Measurements from ENCODE around the gene POLR1E.

The POLR1E gene

GRCh38 chr9:37551888-37552287, 66.1 kb downstream of the POLR1E start:
- H3K27ac ChIP-seq (replicated peaks), result no peak overlapping the region
- no peak overlapping the region for H3K4me3 ChIP-seq (replicated peaks; ENCODE audit: insufficient read depth, low read length)
- no peak for DNase-seq (ENCODE audit: low read depth in 1 of 2, low spot score in 1 of 2)
- no peaks in the 10 kb centered on the region for H3K27me3 ChIP-seq (ENCODE audit: insufficient read depth, poor library complexity, severe bottlenecking)
- TF ChIP-seq POLR2AphosphoS5 (IDR thresholded peaks at IDR 0.05; ENCODE audit: low read depth) (no peak), REST (IDR thresholded peaks at IDR 0.05; ENCODE audit: insufficient replicate concordance, low read depth) (no peak), GABPA (IDR thresholded peaks at IDR 0.05; ENCODE audit: low read depth) (no peak), SPI1 (IDR thresholded peaks at IDR 0.05; ENCODE audit: borderline replicate concordance, low read depth) (no peak)
- TF ChIP-seq, protein P1, sequence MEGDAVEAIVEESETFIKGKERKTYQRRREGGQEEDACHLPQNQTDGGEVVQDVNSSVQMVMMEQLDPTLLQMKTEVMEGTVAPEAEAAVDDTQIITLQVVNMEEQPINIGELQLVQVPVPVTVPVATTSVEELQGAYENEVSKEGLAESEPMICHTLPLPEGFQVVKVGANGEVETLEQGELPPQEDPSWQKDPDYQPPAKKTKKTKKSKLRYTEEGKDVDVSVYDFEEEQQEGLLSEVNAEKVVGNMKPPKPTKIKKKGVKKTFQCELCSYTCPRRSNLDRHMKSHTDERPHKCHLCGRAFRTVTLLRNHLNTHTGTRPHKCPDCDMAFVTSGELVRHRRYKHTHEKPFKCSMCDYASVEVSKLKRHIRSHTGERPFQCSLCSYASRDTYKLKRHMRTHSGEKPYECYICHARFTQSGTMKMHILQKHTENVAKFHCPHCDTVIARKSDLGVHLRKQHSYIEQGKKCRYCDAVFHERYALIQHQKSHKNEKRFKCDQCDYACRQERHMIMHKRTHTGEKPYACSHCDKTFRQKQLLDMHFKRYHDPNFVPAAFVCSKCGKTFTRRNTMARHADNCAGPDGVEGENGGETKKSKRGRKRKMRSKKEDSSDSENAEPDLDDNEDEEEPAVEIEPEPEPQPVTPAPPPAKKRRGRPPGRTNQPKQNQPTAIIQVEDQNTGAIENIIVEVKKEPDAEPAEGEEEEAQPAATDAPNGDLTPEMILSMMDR (IDR thresholded peaks at IDR 0.05; ENCODE audit: insufficient read depth, low read length), result no peak

Measured in HL-60 (cell line).